ENCODE data around the gene TADA2A.
A peak's percentile ranks its signal among the peaks of the same experiment; 100 is the strongest.

GRCh38 chr17:37489197-37490001 lies 82.7 kb downstream of the TADA2A start, which contains the start of gene DUSP14:
- peak; percentile 71 for TF ChIP-seq POLR2AphosphoS5 (IDR thresholded peaks at IDR 0.05; ENCODE audit: low read depth, low read length)
- TF ChIP-seq POLR2A (IDR thresholded peaks at IDR 0.05; ENCODE audit: low read depth, low read length), result peak; percentile 71
- TF ChIP-seq TAF1 (IDR thresholded peaks at IDR 0.05; ENCODE audit: low read depth, low read length), result peak; percentile 29; the same call in 1 of the 2 replicates
- no peak for TF ChIP-seq SPI1 (IDR thresholded peaks at IDR 0.05; ENCODE audit: low read depth, low read length)

Data from GM12891 (cell line).